K562 (cell line): ENCODE measurements around the gene BEST1. TPM values are rescaled to one million over a fixed set of nuclear protein-coding genes. Genes with fewer than 3 reads are reported as not detected.

Experiments
- AFF4 ChIP-seq: sonication (generic); formaldehyde crosslinking; IDR thresholded peaks from 2 replicates; pipeline ENCODE4 v1.8.0; 2023; ENCODE audit warnings: mild to moderate bottlenecking, missing genetic modification reagents
- ARID1B ChIP-seq: fragments of 450-650 bp; IDR thresholded peaks from 2 replicates; pipeline ENCODE4 v1.6.1; 2016; ENCODE audit warnings: antibody characterized with exemption, mild to moderate bottlenecking, inconsistent platforms
- BCOR ChIP-seq: fragments of 450-650 bp; IDR thresholded peaks from 2 replicates; pipeline ENCODE4 v1.6.1; 2016
- CAMTA2 ChIP-seq: fragments of 250-450 bp; sonication (Bioruptor Pico); conservative IDR thresholded peaks from 2 replicates; pipeline ENCODE4 v1.5.1; 2022
- CBFA2T2 ChIP-seq: fragments of 450-650 bp; conservative IDR thresholded peaks from 2 replicates; pipeline ENCODE4 v1.6.1; 2017; ENCODE audit warnings: mild to moderate bottlenecking
- ERF ChIP-seq: fragments of 450-650 bp; formaldehyde crosslinking; IDR thresholded peaks from 2 replicates; pipeline ENCODE4 v1.4.0; 2020; ENCODE audit warnings: mild to moderate bottlenecking, mixed read lengths
- FOSL1 ChIP-seq: fragments of 200-800 bp; sonication (Bioruptor generic); conservative IDR thresholded peaks from 2 replicates; pipeline ENCODE4 v1.6.1; 2016; ENCODE audit warnings: missing genetic modification characterization, missing compliant biosample characterization
- GATAD2B ChIP-seq: fragments of 450-650 bp; IDR thresholded peaks from 2 replicates; pipeline ENCODE4 v1.6.1; 2017; ENCODE audit warnings: mild to moderate bottlenecking, borderline replicate concordance
- HDAC1 ChIP-seq, 2 experiments: fragments of 450-650 bp; IDR thresholded peaks; 2 replicates each; pipeline ENCODE4 v1.6.1; 2016 to 2017; ENCODE audit warnings: inconsistent platforms in 1 of 2, mild to moderate bottlenecking in 1 of 2, moderate library complexity in 1 of 2
- JUND ChIP-seq, 2 experiments: IDR thresholded peaks; 2 replicates in 1 of 2; 3 replicates in 1 of 2; pipeline ENCODE4 v1.6.1; 2011; ENCODE audit warnings: borderline replicate concordance in 2 of 2, low read depth in 2 of 2, low read length in 2 of 2, improper control_type of control experiment in 1 of 2, missing biosample characterization in 1 of 2, missing genetic modification characterization in 1 of 2, missing genetic modification reagents in 1 of 2
- KLF1 ChIP-seq: fragments of 450-650 bp; IDR thresholded peaks from 2 replicates; pipeline ENCODE4 v1.6.1; 2016; ENCODE audit warnings: missing genetic modification characterization, missing compliant biosample characterization
- LEF1 ChIP-seq: fragments of 450-650 bp; IDR thresholded peaks from 2 replicates; pipeline ENCODE4 v1.6.1; 2016; ENCODE audit warnings: mild to moderate bottlenecking
- MLLT1 ChIP-seq, 2 experiments: fragments of 450-650 bp; IDR thresholded peaks; 2 replicates each; pipeline ENCODE4 v1.6.1; 2016
- NCOR1 ChIP-seq: fragments of 450-650 bp; IDR thresholded peaks from 2 replicates; pipeline ENCODE4 v1.6.1; 2016; ENCODE audit warnings: mild to moderate bottlenecking, moderate library complexity
- PHF20 ChIP-seq: fragments of 450-650 bp; IDR thresholded peaks from 2 replicates; pipeline ENCODE4 v1.6.1; 2018; ENCODE audit not compliant: partially characterized antibody
- RAD51 ChIP-seq: fragments of 450-650 bp; IDR thresholded peaks from 2 replicates; pipeline ENCODE4 v1.7.1; 2016; ENCODE audit warnings: low read depth, mild to moderate bottlenecking, borderline replicate concordance
- TAF9B ChIP-seq: fragments of 450-650 bp; IDR thresholded peaks from 2 replicates; pipeline ENCODE4 v1.6.1; 2018; ENCODE audit warnings: mild to moderate bottlenecking; ENCODE audit not compliant: partially characterized antibody
- TAL1 ChIP-seq: fragments of 450-650 bp; IDR thresholded peaks from 2 replicates; pipeline ENCODE4 v1.6.1; 2016; ENCODE audit warnings: mild to moderate bottlenecking
- TCF7 ChIP-seq: sonication (generic); IDR thresholded peaks from 2 replicates; pipeline ENCODE4 v1.6.1; 2016; ENCODE audit warnings: antibody characterized with exemption, borderline replicate concordance
- ZBED1 ChIP-seq: IDR thresholded peaks from 2 replicates; pipeline ENCODE4 v1.6.1; 2014
- ZNF124 ChIP-seq: sonication (generic); formaldehyde crosslinking; IDR thresholded peaks from 2 replicates; pipeline ENCODE4 v1.8.1; 2022; ENCODE audit warnings: missing genetic modification reagents
- polyA plus RNA-seq, 8 experiments: library from polyadenylated mRNA; depleted of rRNA in 4 of 8; stranded (reverse) in 5 of 8; unstranded in 3 of 8; fragments of >200 nt; fragmentation: Nextera tagmentation in 2 of 8; fragmentation: Illumina TruSeq in 1 of 8; extraction: Ambion mirVana in 2 of 8; extraction: Trizol in 1 of 8; gene quantifications; 2 replicates each; pipeline versions ENCODE4 v1.2.1 to v1.2.3, GENCODE V29; 2011 to 2014; ENCODE audit warnings: inconsistent platforms in 1 of 8, missing spikeins in 1 of 8
- total RNA-seq, 7 experiments: library from RNA; depleted of rRNA in 6 of 7; stranded (reverse); fragments of >200 nt in 6 of 7; fragmentation: Illumina TruSeq in 2 of 7; extraction: Trizol in 2 of 7; gene quantifications; 2 replicates each; pipeline versions ENCODE4 v1.2.1 to v1.2.3, GENCODE V29; 2011 to 2021; ENCODE audit warnings: low replicate concordance in 1 of 7
- TF ChIP-seq, protein P1 (sequence below): fragments of 250-450 bp; sonication (Bioruptor Pico); IDR thresholded peaks from 2 replicates; pipeline ENCODE4 v1.4.0; 2020; ENCODE audit warnings: borderline replicate concordance
- TF ChIP-seq, protein P2 (sequence below): fragments of 450-650 bp; IDR thresholded peaks from 2 replicates; pipeline ENCODE4 v1.6.1; 2016

BEST1 gene
- total and polyA plus RNA-seq, 9 of the 15 experiments (the other 6 are each of a cell fraction or from before 2014, with no cell fraction given): 0.07 to 1.3 (median 0.40) TPM

GRCh38 chr11:61966734-61967115, 16.6 kb downstream of the BEST1 start (continued):
- TF ChIP-seq PHF20 (no peak), CAMTA2 (no peak), JUND (IDR thresholded peaks at IDR 0.05; ENCODE audit: borderline replicate concordance, low read depth, low read length) (peak; percentile 66), JUND (tag; IDR thresholded peaks at IDR 0.05; ENCODE audit: borderline replicate concordance, low read depth, low read length) (peak; percentile 3; the same call in 1 of the 3 replicates), ARID1B (peak; percentile 96), ZNF124 (CRISPR knock-in tag) (no peak), RAD51 (peak; percentile 2; the same call in 1 of the 2 replicates), BCOR (peak; percentile 65; the same call in 1 of the 2 replicates), ERF (CRISPR knock-in tag) (0 out of 2 replicates have a peak, but pooled peaks have one; percentile 59), LEF1 (peak; percentile 84), TCF7 (peak; percentile 89; the same call in 1 of the 2 replicates), TAL1 (peak; percentile 89), FOSL1 (tag) (peak; percentile 74), KLF1 (tag) (no peak), HDAC1 (IDR thresholded peaks at IDR 0.05) (0 out of 4 replicates have a peak, but pooled peaks of 1 of the 2 experiments have one; percentile 10), AFF4 (CRISPR knock-in tag) (peak; percentile 84; the same call in 1 of the 2 replicates), ZBED1 (peak; percentile 80), NCOR1 (peak; percentile 91), MLLT1 (IDR thresholded peaks at IDR 0.05) (peak; percentile 95), GATAD2B (peak; percentile 74; the same call in 1 of the 2 replicates), TAF9B (peak; percentile 57), CBFA2T2 (peak; percentile 90)
- TF ChIP-seq, protein P1, sequence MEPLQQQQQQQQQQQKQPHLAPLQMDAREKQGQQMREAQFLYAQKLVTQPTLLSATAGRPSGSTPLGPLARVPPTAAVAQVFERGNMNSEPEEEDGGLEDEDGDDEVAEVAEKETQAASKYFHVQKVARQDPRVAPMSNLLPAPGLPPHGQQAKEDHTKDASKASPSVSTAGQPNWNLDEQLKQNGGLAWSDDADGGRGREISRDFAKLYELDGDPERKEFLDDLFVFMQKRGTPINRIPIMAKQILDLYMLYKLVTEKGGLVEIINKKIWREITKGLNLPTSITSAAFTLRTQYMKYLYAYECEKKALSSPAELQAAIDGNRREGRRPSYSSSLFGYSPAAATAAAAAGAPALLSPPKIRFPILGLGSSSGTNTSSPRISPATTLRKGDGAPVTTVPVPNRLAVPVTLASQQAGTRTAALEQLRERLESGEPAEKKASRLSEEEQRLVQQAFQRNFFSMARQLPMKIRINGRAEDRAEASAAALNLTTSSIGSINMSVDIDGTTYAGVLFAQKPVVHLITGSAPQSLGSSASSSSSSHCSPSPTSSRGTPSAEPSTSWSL (CRISPR knock-in tag): no peak
- TF ChIP-seq, protein P2, sequence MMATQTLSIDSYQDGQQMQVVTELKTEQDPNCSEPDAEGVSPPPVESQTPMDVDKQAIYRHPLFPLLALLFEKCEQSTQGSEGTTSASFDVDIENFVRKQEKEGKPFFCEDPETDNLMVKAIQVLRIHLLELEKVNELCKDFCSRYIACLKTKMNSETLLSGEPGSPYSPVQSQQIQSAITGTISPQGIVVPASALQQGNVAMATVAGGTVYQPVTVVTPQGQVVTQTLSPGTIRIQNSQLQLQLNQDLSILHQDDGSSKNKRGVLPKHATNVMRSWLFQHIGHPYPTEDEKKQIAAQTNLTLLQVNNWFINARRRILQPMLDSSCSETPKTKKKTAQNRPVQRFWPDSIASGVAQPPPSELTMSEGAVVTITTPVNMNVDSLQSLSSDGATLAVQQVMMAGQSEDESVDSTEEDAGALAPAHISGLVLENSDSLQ: peak; percentile 11; the same call in 1 of the 2 replicates
